B cell (primary cell): Measurements from ENCODE around the gene MREG. TPM values are rescaled to one million over a fixed set of nuclear protein-coding genes. Genes with fewer than 3 reads are reported as not detected.

Experiments used
- ATAC-seq: fragments of 200-7000 bp; cut with Tn5 transposase; one replicate; pipeline ENCODE4 v1.10.0; 2021; ENCODE audit warnings: low read depth, mild to moderate bottlenecking, moderate number of reproducible peaks, moderate library complexity
- CTCF ChIA-PET: fragments of 350-600 bp; sonication (Branson Sonifier 250); formaldehyde crosslinking; loops from one replicate; lab custom pipeline; 2021; ENCODE audit warnings: antibody characterized with exemption, inconsistent platforms; lab: Charles Lee
- POLR2A ChIA-PET: fragments of 350-600 bp; sonication (Branson Sonifier 250); formaldehyde crosslinking; loops from one replicate; lab custom pipeline; 2021; ENCODE audit warnings: antibody characterized with exemption; lab: Charles Lee
- DNase-seq: peaks from one replicate; pipeline ENCODE4 v3.0.0; 2013
- H2AFZ ChIP-seq: 2 replicates; pipeline ENCODE4 v1.6.1; 2012; ENCODE audit warnings: mild to moderate bottlenecking, low read depth, low read length; ENCODE audit not compliant: insufficient read depth, poor library complexity, severe bottlenecking
- H3K27ac ChIP-seq, 2 donors: 1 replicate in 1 of 2; 2 replicates in 1 of 2; pipeline ENCODE4 v1.5.1; 2012 to 2013; ENCODE audit warnings: low read length in 2 of 2, mild to moderate bottlenecking in 2 of 2, moderate library complexity in 1 of 2
- H3K27me3 ChIP-seq, 4 experiments: fragments of 200-600 bp in 1 of 4; sonication (generic) in 1 of 4; replicated peaks in 1 of 4; 1 replicate in 2 of 4; 2 replicates in 2 of 4; pipeline versions ENCODE4 v1.6.1 to v1.7.0; 2013 to 2016; ENCODE audit warnings: low read length in 3 of 4, mild to moderate bottlenecking in 2 of 4, mixed read lengths in 1 of 4, moderate library complexity in 1 of 4; ENCODE audit not compliant: insufficient read depth in 4 of 4, control insufficient read depth in 3 of 4; ENCODE audit errors: control extremely low read depth in 1 of 4
- H3K36me3 ChIP-seq, 2 experiments: replicated peaks in 1 of 2; 1 replicate in 1 of 2; 2 replicates in 1 of 2; pipeline versions ENCODE4 v1.6.1 to v1.7.1; 2013; ENCODE audit warnings: low read length in 1 of 2; ENCODE audit not compliant: insufficient read depth in 2 of 2, control insufficient read depth in 1 of 2; ENCODE audit errors: control extremely low read depth in 1 of 2, extremely low read depth in 1 of 2
- H3K4me1 ChIP-seq, 2 donors: fragments of 200-600 bp in 1 of 2; sonication (generic) in 1 of 2; 1 replicate in 1 of 2; 2 replicates in 1 of 2; pipeline versions ENCODE4 v1.5.1 to v1.6.1; 2013 to 2017; ENCODE audit warnings: low read length in 2 of 2; ENCODE audit not compliant: control insufficient read depth in 2 of 2, insufficient read depth in 2 of 2
- H3K4me2 ChIP-seq: replicated peaks from 2 replicates; pipeline ENCODE3; 2012; ENCODE audit warnings: mild to moderate bottlenecking, low read depth, low read length; ENCODE audit not compliant: poor library complexity, severe bottlenecking
- H3K4me3 ChIP-seq, 5 experiments: fragments of 200-600 bp in 1 of 5; sonication (generic) in 1 of 5; 1 replicate in 3 of 5; 2 replicates in 2 of 5; pipeline versions ENCODE4 v1.5.1 to v1.7.0; 2011 to 2016; ENCODE audit warnings: low read length in 4 of 5, mild to moderate bottlenecking in 4 of 5, low read depth in 2 of 5, control low read depth in 1 of 5, moderate library complexity in 1 of 5; ENCODE audit not compliant: insufficient read depth in 1 of 5; ENCODE audit errors: control extremely low read depth in 1 of 5, extremely low read depth in 1 of 5
- H3K79me2 ChIP-seq: fragments of 200-600 bp; sonication (generic); one replicate; pipeline ENCODE4 v1.6.0; 2016; ENCODE audit warnings: low read length; ENCODE audit not compliant: control insufficient read depth, insufficient read depth
- H3K9ac ChIP-seq: fragments of 200-600 bp; sonication (generic); 2 replicates; pipeline ENCODE4 v1.6.1; 2017; ENCODE audit warnings: mild to moderate bottlenecking, low read length, moderate library complexity
- H3K9me3 ChIP-seq, 3 donors: one replicate each; pipeline versions ENCODE4 v1.6.1 to v1.7.1; 2013; ENCODE audit warnings: low read length in 2 of 3; ENCODE audit not compliant: control insufficient read depth in 2 of 3, insufficient read depth in 1 of 3; ENCODE audit errors: control extremely low read depth in 1 of 3
- H4K20me1 ChIP-seq: 2 replicates; pipeline ENCODE4 v1.6.0; 2012; ENCODE audit warnings: mild to moderate bottlenecking, low read length; ENCODE audit not compliant: insufficient read depth, control insufficient read depth, poor library complexity, severe bottlenecking
- H3K27ac Mint-ChIP-seq: one replicate; pipeline ENCODE4 v1.8.0; 2021; ENCODE audit warnings: mixed read lengths
- H3K27me3 Mint-ChIP-seq: one replicate; pipeline ENCODE4 v1.8.0; 2021; ENCODE audit warnings: mixed read lengths
- H3K4me1 Mint-ChIP-seq: one replicate; pipeline ENCODE4 v1.8.0; 2021; ENCODE audit warnings: mixed read lengths
- H3K4me3 Mint-ChIP-seq: one replicate; pipeline ENCODE4 v1.8.0; 2021; ENCODE audit warnings: mixed read lengths
- H3K9me3 Mint-ChIP-seq: one replicate; pipeline ENCODE4 v1.8.0; 2022; ENCODE audit warnings: mixed read lengths; ENCODE audit not compliant: insufficient read depth
- EZH2 ChIP-seq: IDR thresholded peaks from 2 replicates; pipeline ENCODE4 v1.6.1; 2012; ENCODE audit warnings: borderline replicate concordance, low read depth, mild to moderate bottlenecking, moderate library complexity, low read length; ENCODE audit not compliant: insufficient read depth, poor library complexity, severe bottlenecking
- WGBS: methylation state at CpG from one replicate; pipeline ENCODE4 v1.1.5; 2013; ENCODE audit warnings: missing lambda C conversion rate; ENCODE audit not compliant: insufficient coverage; 5-methylcytosine and 5-hydroxymethylcytosine counted together
- intact Hi-C: fragments of 100-400 bp; cut with micrococcal nuclease; formaldehyde crosslinking; loops from one replicate; pipeline ENCODE4 v1.10.0; 2022
- polyA minus RNA-seq: library from RNA; depleted of rRNA, polyadenylated mRNA; stranded (reverse); fragments of >200 nt; gene quantifications from 2 replicates; pipeline ENCODE4 v1.2.3, GENCODE V29; 2012
- polyA plus RNA-seq: library from polyadenylated mRNA; depleted of rRNA; stranded (reverse); fragments of >200 nt; gene quantifications from 2 replicates; pipeline ENCODE4 v1.2.3, GENCODE V29; 2012
- total RNA-seq, 2 donors: library from RNA; stranded (reverse); fragments of 120-200 nt in 1 of 2; gene quantifications; 1 replicate in 1 of 2; 2 replicates in 1 of 2; pipeline versions ENCODE4 v1.2.3 to v1.2.4, GENCODE V29; 2013 to 2022
- TF ChIP-seq, protein P1 (sequence below): fragments of 200-600 bp; IDR thresholded peaks from one replicate; pipeline ENCODE4 v1.8.0; 2022; ENCODE audit warnings: antibody characterized with exemption, mild to moderate bottlenecking

The MREG gene, protein sequence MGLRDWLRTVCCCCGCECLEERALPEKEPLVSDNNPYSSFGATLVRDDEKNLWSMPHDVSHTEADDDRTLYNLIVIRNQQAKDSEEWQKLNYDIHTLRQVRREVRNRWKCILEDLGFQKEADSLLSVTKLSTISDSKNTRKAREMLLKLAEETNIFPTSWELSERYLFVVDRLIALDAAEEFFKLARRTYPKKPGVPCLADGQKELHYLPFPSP
- total RNA-seq, result 5.7 and 6.3 TPM in 2 replicates
- total RNA-seq (2013), result 4.6 TPM
- 2.1 TPM in 2 replicates for polyA plus RNA-seq
- polyA minus RNA-seq, result 2.5 and 4.9 TPM in 2 replicates

DNA sequence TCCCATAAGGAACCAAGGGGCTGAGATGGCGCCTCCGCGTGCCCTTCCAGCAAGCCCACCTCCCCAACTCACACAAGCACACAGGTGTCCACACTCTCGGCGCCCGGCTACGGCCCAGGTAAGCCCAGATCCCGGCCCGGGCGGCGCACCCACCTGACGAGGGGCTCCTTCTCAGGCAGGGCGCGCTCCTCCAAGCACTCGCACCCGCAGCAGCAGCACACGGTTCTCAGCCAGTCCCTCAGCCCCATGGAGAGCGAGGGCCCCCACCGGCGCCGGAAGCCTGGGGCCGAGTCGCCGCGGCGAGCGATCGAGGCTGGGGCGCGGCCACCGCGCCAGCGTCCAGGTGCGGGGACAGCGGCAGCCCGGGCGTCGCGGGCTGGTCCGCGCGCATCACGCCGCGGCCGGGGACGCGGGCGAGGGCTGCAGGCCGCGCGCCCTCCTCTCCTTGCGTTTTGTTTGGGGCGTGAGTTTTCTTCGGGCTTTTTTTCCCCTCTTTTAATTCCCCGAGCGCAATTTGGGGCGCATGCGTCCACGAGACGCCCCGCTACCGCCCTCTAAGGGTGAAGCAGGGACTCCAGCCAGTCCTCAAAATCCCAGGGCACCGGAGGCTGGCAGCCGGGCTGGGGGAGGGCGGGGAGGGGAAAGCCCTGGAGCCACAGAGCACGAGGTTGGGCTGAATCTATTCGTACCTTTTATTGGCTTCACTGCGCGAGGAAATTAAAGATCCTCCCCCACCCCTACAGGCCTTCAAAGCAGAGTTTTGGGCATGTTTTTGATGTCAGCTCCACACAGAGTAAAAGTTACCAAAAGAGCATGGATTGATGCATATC, at the start of gene MREG:
Gene MREG (minus strand): TSS at position 472 of the 830 bp plus-strand sequence. CDS start 224 bp downstream, at position 248.
- ChIA-PET POLR2A (interaction anchor here (0.6 kb wide), 1 partner anchor 630 kb away, joined by 3 read pairs; no protein-coding TSS in a partner anchor), CTCF (interaction anchor here (0.6 to 2.4 kb wide), 8 partner anchors 9 to 63 kb away, joined by 3 to 14 read pairs (median 3); no protein-coding TSS in a partner anchor)
- Histone ChIP-seq H3K27me3 (no peaks in the 10 kb centered on the region), H3K4me3 (peak within 1 kb of the TSS; percentile 47 to 80 (median 69)), H3K36me3 (no peaks in the 10 kb centered on the region), H3K79me2 (peaks cover 26% of the 10 kb centered on the region), H2AFZ (peak within 1 kb of the TSS; percentile 99), H4K20me1 (no peaks in the 10 kb centered on the region), H3K27ac (peak within 1 kb of the TSS; percentile 20 to 61), H3K9me3 (no peaks in the 10 kb centered on the region), H3K4me1 (peaks cover 30 to 41% of the 10 kb centered on the region in 2 donors), H3K4me2 (peak within 1 kb of the TSS; percentile 96), H3K9ac (peak within 1 kb of the TSS; percentile 85)
- H3K27ac Mint-ChIP-seq, result peak within 1 kb of the TSS; percentile 84
- WGBS, result under 1% methylated on average over 59 of the region's 70 CpGs
- no peaks in the 10 kb centered on the region for H3K27me3 Mint-ChIP-seq
- peak within 1 kb of the TSS; percentile 93 for H3K4me3 Mint-ChIP-seq
- ATAC-seq (peak; percentile 82), DNase-seq (peak; percentile 90)
- H3K4me1 Mint-ChIP-seq, result peaks cover 49% of the 10 kb centered on the region
- TF ChIP-seq, protein P1, sequence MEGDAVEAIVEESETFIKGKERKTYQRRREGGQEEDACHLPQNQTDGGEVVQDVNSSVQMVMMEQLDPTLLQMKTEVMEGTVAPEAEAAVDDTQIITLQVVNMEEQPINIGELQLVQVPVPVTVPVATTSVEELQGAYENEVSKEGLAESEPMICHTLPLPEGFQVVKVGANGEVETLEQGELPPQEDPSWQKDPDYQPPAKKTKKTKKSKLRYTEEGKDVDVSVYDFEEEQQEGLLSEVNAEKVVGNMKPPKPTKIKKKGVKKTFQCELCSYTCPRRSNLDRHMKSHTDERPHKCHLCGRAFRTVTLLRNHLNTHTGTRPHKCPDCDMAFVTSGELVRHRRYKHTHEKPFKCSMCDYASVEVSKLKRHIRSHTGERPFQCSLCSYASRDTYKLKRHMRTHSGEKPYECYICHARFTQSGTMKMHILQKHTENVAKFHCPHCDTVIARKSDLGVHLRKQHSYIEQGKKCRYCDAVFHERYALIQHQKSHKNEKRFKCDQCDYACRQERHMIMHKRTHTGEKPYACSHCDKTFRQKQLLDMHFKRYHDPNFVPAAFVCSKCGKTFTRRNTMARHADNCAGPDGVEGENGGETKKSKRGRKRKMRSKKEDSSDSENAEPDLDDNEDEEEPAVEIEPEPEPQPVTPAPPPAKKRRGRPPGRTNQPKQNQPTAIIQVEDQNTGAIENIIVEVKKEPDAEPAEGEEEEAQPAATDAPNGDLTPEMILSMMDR, result peak; percentile 74
- no peak for TF ChIP-seq EZH2
- intact Hi-C loops, result loop anchor here (2.0 to 10.0 kb wide), 6 partner anchors 22 to 1198 kb away; partner anchors contain the start of genes ATIC, PECR, RPL37A and SMARCAL1
- no peaks in the 10 kb centered on the region for H3K9me3 Mint-ChIP-seq
